Measurements from ENCODE around the gene CPTP.

- TF ChIP-seq EZH2phosphoT487 (conservative IDR thresholded peaks at IDR 0.05; ENCODE audit: low read length) (no peak), CTCF (IDR thresholded peaks at IDR 0.05; ENCODE audit: insufficient read depth, low read length, poor library complexity, severe bottlenecking) (no peak)
Measured at GRCh38 chr1:1318131-1318652, 6.4 kb upstream of the CPTP start.
